SH-SY5Y (cell line): Measurements from ENCODE around the gene HOXC12.

ENCODE experiments used
- GATA2 ChIP-seq: IDR thresholded peaks from 2 replicates; pipeline ENCODE4 v1.6.1; 2011; ENCODE audit warnings: mild to moderate bottlenecking, low read depth, low read length
- GATA3 ChIP-seq: IDR thresholded peaks from 2 replicates; pipeline ENCODE4 v1.6.1; 2011; ENCODE audit warnings: low read depth, mild to moderate bottlenecking, low read length, moderate library complexity

DNA sequence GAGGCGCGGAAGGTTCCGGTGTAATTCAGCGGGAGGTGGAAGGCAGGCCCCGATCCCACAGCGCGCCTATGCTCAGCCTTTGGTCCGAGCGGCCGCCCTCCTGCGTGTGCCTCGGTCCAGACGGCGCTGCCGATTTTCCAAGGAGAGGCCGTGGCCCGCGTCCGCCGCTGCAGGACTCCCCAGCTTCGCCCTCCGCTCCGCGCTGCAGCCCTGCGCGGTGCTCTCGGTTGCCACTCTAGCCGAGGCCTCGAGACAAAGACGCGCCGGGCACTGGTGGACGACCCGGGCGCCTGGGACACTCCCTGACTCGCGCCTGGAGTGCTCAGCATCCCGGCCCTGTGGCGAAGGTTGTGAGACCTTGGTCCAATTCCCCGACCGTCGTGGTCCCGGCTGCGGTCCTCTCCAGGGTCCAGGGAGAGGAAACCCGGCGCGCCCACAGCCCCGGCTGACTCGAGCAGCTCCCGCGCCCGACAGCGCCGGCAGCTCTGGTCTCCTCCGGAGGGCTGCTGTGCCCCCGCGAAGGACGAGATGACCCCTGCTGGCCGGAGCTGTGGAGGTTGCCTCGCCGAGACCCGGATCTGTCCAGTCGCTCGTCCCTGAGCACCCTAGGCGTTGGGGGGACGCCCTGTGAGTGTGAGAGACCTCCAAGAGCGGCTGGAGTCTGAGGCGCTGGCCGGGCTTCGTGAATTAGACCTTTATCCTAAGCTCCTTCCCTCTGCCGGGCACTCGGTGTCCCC, 6.5 kb downstream of the HOXC12 start:
- no peak for TF ChIP-seq GATA2
- TF ChIP-seq GATA3: no peak
